T-helper 22 cell (primary cell): ENCODE results near the gene SIL1.
"Not testable (repeated sequence)": the region's sequence is repeated elsewhere in the genome, so short reads cannot be mapped to it uniquely, and the experiment has no call there.

ENCODE experiments used
- DNase-seq: peaks from one replicate; pipeline ENCODE4 v3.0.0-alpha.2; 2020; ENCODE audit warnings: low read depth

SIL1 gene

DNA sequence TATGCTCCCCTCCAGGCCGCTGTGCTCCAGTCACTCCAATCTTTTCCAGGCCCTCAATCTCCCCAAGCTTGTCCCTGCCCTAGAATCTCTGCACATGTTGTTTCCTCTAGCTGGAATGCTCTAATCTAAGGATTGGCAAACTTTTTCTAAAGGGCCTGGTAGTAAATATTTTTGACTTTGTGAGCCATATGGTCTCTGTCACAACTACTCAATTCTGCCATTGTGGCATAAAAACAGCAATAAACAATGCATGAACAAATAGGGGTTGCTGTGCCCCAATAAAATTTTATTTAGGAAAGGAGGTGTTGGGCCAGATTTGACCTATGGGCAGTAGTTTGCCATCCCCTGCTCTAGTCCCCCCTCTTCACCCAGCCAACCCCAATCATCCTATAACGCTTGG lies 172.5 kb downstream of the SIL1 start:
- DNase-seq = no peak

GRCh38 chr5:139023286-139023685 lies 174.9 kb downstream of the SIL1 start:
- no peak for DNase-seq

DNA sequence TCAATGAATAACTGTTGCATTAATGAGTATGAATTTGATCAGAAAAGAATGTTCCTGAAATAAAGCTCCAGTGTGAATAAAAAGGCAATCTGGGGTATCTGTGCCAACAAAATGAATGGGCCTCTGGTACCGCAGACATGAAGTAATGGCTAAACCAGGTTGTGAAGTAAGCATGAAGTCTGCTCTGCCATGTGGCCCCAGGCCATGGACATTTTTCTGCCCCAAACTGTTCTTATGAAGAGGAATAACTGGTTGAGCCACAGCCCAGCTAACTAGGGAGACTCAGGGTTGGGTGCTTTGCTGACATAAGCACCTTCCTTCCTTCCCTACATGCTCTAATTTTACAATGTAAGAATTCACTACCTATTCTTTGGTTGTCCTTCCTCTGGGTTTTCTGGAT lies 175.6 kb downstream of the SIL1 start:
- no peak for DNase-seq

DNA sequence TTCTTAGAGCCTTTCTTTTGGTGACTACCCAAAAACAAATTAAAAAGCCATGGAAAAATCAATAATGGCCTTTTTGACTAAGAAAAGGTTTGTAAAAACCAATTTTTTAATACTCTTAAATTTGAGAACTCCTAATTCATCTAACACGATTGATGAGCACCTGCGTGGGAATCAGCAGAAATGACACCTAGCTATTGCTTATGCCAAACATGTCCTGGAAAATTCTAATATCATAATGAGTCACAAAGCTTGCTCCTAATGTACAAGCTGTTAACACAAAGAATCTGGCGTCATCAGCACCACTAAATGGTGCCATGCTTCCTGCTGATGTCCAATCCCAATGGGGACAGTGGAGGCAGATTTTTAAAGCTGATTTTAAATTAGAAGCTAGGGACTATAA lies 176.8 kb downstream of the SIL1 start:
- DNase-seq = no peak

GRCh38 chr5:139019880-139020279 lies 178.3 kb downstream of the SIL1 start:
- no peak for DNase-seq

- DNase-seq = no peak
Observed at GRCh38 chr5:139019211-139019610, 179.0 kb downstream of the SIL1 start.

- no peak for DNase-seq
Observed at GRCh38 chr5:139017624-139018023, 180.5 kb downstream of the SIL1 start.

- no peak for DNase-seq
Observed at GRCh38 chr5:139016186-139016585, 182.0 kb downstream of the SIL1 start.

- DNase-seq = no peak
Observed at GRCh38 chr5:139014726-139015125, 183.4 kb downstream of the SIL1 start.

- no peak for DNase-seq
Observed at GRCh38 chr5:139012176-139012575, 186.0 kb downstream of the SIL1 start.

DNA sequence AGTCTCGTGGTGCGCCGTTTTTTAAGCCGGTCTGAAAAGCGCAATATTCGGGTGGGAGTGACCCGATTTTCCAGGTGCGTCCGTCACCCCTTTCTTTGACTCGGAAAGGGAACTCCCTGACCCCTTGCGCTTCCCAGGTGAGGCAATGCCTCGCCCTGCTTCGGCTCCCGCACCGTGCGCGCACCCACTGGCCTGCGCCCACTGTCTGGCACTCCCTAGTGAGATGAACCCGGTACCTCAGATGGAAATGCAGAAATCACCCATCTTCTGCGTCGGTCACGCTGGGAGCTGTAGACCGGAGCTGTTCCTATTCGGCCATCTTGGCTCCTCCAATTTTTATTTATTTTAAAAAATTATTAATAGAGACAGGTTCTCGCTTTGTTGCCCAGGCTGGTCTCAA lies 187.0 kb downstream of the SIL1 start:
- DNase-seq = not testable (repeated sequence)

DNA sequence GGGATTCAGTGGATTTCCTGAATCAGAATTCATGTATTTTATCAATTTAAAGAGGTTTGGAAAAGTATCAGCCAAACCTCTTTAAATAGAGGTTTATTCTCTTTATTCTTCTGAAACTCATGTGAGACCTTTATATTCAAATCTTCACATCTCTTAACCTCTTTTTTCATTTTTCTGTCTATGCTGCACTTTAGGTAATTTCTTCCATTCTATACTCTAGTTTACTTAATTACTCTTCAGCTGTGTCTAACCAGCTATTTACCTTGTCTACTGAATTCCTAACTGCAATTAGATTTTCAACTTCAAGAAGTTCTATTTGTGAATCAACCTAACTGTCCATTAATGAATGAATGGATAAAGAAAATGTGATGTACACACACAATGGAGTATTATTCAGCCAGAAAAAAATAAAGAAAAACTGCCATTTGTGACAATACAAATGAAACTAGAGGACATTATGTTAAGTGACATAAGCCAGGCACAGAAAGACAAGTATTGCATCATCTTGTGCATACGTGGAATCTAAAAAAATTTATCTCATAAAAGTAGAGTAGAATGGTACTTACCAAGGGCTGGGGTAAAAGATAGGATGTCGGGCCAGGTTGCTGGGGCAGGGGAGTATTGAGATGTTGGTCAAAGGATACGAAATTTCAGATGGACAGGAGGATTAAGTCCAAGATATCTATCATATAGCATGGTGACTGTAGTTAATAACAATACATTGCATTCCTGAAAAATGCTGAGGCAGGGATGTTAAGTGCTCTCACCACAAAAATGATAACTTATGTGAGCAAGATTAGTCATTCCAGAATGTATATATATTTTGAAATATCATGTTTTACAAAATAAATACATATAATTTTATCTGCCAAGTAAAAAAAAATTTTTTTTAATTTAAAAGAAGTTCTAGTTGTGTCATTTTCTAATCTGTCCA lies 193.5 kb downstream of the SIL1 start:
- DNase-seq = no peak

DNA sequence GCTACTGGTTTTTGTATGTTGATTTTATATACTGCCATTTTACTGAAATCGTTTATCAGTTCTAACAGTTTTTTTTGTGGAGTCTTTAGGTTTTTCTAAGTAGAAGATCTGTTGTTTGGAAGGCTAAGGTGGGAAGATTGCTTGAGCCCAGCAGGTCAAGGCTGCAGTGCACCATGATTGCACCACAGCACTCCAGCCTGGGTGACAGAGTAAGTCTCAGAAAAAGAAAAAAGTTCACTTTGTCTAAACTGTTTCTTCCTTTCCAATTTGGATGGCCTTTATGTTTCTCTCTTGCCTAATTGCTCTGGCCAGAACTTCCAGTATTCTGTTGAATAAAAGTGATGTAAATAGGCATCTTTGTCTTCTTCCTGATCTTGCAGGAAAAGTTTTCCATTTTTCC lies 198.5 kb downstream of the SIL1 start:
- DNase-seq = no peak

DNA sequence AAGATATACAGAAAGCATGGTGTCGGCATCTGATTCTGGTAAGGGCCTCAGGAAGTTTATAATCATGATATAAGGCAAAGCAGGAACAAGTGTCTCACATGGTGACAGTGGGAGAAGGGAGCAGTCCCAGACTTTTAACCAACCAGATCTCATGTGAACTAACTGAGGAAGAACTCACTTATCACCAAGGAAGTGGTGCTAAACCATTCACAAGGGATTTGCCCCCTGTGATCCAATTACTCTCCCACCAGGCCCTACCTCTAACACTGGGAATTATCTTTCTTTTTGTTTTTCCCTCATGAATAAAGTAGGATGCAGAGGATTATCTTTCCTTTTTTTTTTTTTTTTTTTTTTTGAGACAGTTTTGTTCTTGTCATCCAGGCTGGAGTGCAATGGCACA lies 199.6 kb downstream of the SIL1 start:
- DNase-seq = no peak

GRCh38 chr5:138996120-138996519 lies 202.0 kb downstream of the SIL1 start:
- DNase-seq = no peak

- no peak for DNase-seq
Observed at GRCh38 chr5:138990986-138991590, 207.1 kb downstream of the SIL1 start.

DNA sequence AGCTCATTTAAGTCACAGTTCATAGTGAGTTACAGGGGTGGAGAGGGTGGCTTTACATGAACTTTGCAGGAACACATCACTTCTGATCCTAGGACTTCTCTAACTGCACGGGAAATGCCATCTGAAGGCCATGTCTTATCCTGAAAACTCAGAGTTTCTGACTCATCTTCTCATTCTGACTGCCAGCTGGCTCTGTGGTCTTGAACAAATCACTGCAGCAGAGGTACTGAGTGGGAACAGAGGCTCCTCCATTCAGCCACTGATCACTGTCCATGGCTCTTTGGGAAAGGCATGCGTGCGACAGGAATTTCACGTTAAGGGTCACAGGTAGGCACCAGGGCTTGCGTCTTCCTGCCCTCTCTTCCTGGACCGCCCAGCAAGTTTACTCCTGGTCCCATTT lies 208.4 kb downstream of the SIL1 start:
- no peak for DNase-seq

- no peak for DNase-seq
Observed at GRCh38 chr5:138986186-138986800, 211.9 kb downstream of the SIL1 start.

GRCh38 chr5:138985683-138986082 lies 212.5 kb downstream of the SIL1 start:
- DNase-seq = no peak

GRCh38 chr5:138985256-138985655 lies 212.9 kb downstream of the SIL1 start:
- DNase-seq = no peak

DNA sequence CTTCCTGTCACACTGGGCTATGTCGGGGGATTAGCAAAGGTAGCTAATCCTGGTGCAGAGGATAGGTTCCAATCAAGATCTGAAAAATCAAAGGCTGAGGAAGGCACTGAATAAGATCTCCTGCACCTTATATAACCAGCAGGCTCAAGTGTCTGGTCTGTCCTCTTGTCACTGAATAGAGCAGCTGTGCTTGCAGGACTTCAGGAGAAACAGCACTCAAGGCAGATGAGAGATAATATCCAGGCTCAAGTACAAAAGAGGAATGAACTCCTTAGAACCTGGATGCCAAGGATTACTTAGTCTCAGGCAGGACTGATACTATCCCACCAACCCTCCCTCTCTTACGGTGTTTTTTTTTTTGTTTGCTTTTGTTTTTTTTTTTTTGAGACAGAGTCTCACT lies 214.2 kb downstream of the SIL1 start:
- no peak for DNase-seq

DNA sequence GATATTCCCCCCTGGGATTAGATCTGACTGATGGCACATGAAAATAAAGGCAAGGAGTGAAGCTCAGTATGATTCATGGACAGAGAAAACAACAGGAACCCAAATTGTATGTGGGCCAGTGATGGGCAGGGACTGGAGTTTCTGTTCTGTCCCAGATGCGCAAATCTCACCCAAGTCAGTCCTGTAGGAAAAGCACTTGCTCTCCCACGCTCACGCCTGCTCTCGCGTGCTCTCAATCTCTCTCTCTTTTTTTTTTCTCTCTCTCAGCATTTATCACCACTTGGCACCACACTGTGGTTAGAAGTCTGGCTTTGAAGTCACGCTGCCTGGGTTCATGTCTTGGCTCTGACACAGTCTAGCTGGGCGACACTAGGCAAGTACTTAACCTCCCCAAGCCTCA lies 216.6 kb downstream of the SIL1 start:
- DNase-seq = no peak

- no peak for DNase-seq
Observed at GRCh38 chr5:138981131-138981530, 217.0 kb downstream of the SIL1 start.
